ENCODE measurements around the gene MC2R. TPM values are rescaled to one million over a fixed set of nuclear protein-coding genes. Genes with fewer than 3 reads are reported as not detected.

The MC2R gene
- total RNA-seq, 1 experiment from 2014 or later = not detected

Other genes with a start within 250 kb of the MC2R start
- 37.9 and 48.7 TPM in 2 replicates for gene FAM210A, start 189.0 kb downstream of the MC2R start, total RNA-seq (2014; rRNA removed; shearing (Covaris generic))
- gene RNMT, start 188.9 kb downstream of the MC2R start, total RNA-seq (2014; rRNA removed; shearing (Covaris generic)) = 41.7 and 45.5 TPM in 2 replicates
- 6.7 and 7.5 TPM in 2 replicates for gene MC5R, start 91.4 kb downstream of the MC2R start, total RNA-seq (2014; rRNA removed; shearing (Covaris generic))
- gene ZNF519, start 216.9 kb upstream of the MC2R start, total RNA-seq (2014; rRNA removed; shearing (Covaris generic)) = 11.1 and 19.4 TPM in 2 replicates

Data from A172 (cell line).